Parathyroid adenoma (tissue), 2 donors: Measurements from ENCODE around the gene OR1J1.

Source experiments
- H2AFZ ChIP-seq: fragments of 300-600 bp; sonication (generic); one replicate; pipeline ENCODE4 v1.7.0; 2017; ENCODE audit warnings: antibody characterized with exemption, mild to moderate bottlenecking
- H3K27ac ChIP-seq: fragments of 300-600 bp; sonication (generic); one replicate; pipeline ENCODE4 v1.7.0; 2017
- H3K27me3 ChIP-seq: fragments of 300-600 bp; sonication (generic); one replicate; pipeline ENCODE4 v1.7.0; 2017; ENCODE audit warnings: low read length; ENCODE audit not compliant: control insufficient read depth, insufficient read depth
- H3K36me3 ChIP-seq: fragments of 300-600 bp; sonication (generic); one replicate; pipeline ENCODE4 v1.7.0; 2017; ENCODE audit warnings: low read length; ENCODE audit not compliant: control insufficient read depth, insufficient read depth
- H3K4me1 ChIP-seq: fragments of 300-600 bp; sonication (generic); one replicate; pipeline ENCODE4 v1.7.0; 2017; ENCODE audit warnings: control low read depth
- H3K4me2 ChIP-seq: fragments of 300-600 bp; sonication (generic); one replicate; pipeline ENCODE4 v1.7.0; 2017; ENCODE audit warnings: low read length
- H3K4me3 ChIP-seq: fragments of 300-600 bp; sonication (generic); one replicate; pipeline ENCODE4 v1.7.0; 2017; ENCODE audit warnings: low read depth, low read length
- H3K79me2 ChIP-seq: fragments of 300-600 bp; sonication (generic); one replicate; pipeline ENCODE4 v1.7.0; 2017; ENCODE audit warnings: control low read depth
- H3K9ac ChIP-seq: fragments of 300-600 bp; sonication (generic); one replicate; pipeline ENCODE4 v1.7.0; 2017; ENCODE audit warnings: mild to moderate bottlenecking
- H3K9me3 ChIP-seq: fragments of 300-600 bp; sonication (generic); one replicate; pipeline ENCODE4 v1.7.0; 2017; ENCODE audit warnings: low read length; ENCODE audit not compliant: control insufficient read depth
- CTCF ChIP-seq: fragments of 300-600 bp; sonication (generic); IDR thresholded peaks from one replicate; pipeline ENCODE4 v1.7.0; 2017; ENCODE audit warnings: antibody characterized with exemption, mild to moderate bottlenecking
- donor health status: primary hyperparathyroidism.

Gene OR1J1

GRCh38 chr9:122453677-122454135 lies 24.0 kb downstream of the OR1J1 start:
- H2AFZ ChIP-seq: no peak overlapping the region
- H3K36me3 ChIP-seq: no peaks in the 10 kb centered on the region
- no peaks in the 10 kb centered on the region for H3K9me3 ChIP-seq
- no peak for TF ChIP-seq CTCF
- no peaks in the 10 kb centered on the region for H3K27me3 ChIP-seq
- no peak overlapping the region for H3K4me3 ChIP-seq
- no peak overlapping the region for H3K4me2 ChIP-seq
- H3K27ac ChIP-seq: no peak overlapping the region
- no peak overlapping the region for H3K9ac ChIP-seq
- H3K4me1 ChIP-seq: no peaks in the 10 kb centered on the region
- no peaks in the 10 kb centered on the region for H3K79me2 ChIP-seq

GRCh38 chr9:122446819-122447484 lies 30.8 kb downstream of the OR1J1 start:
- H3K4me3 ChIP-seq: no peak overlapping the region
- H3K9me3 ChIP-seq: no peaks in the 10 kb centered on the region
- no peaks in the 10 kb centered on the region for H3K79me2 ChIP-seq
- no peak overlapping the region for H3K4me2 ChIP-seq
- H3K27ac ChIP-seq: no peak overlapping the region
- no peaks in the 10 kb centered on the region for H3K4me1 ChIP-seq
- H2AFZ ChIP-seq: no peak overlapping the region
- no peak for TF ChIP-seq CTCF
- no peak overlapping the region for H3K9ac ChIP-seq
- H3K27me3 ChIP-seq: no peaks in the 10 kb centered on the region
- no peaks in the 10 kb centered on the region for H3K36me3 ChIP-seq

GRCh38 chr9:122445155-122445749 lies 32.5 kb downstream of the OR1J1 start:
- Histone ChIP-seq H3K4me1 (no peaks in the 10 kb centered on the region), H3K79me2 (no peaks in the 10 kb centered on the region), H3K27me3 (no peaks in the 10 kb centered on the region), H3K4me3 (no peak overlapping the region), H2AFZ (no peak overlapping the region), H3K36me3 (no peaks in the 10 kb centered on the region), H3K4me2 (no peak overlapping the region), H3K27ac (no peak overlapping the region), H3K9ac (no peak overlapping the region), H3K9me3 (no peaks in the 10 kb centered on the region)
- no peak for TF ChIP-seq CTCF

GRCh38 chr9:122444041-122444733 lies 33.5 kb downstream of the OR1J1 start:
- no peak for TF ChIP-seq CTCF
- no peak overlapping the region for H3K27ac ChIP-seq
- no peaks in the 10 kb centered on the region for H3K4me1 ChIP-seq
- no peak overlapping the region for H3K4me2 ChIP-seq
- no peaks in the 10 kb centered on the region for H3K79me2 ChIP-seq
- no peak overlapping the region for H3K4me3 ChIP-seq
- no peaks in the 10 kb centered on the region for H3K9me3 ChIP-seq
- no peaks in the 10 kb centered on the region for H3K27me3 ChIP-seq
- no peak overlapping the region for H3K9ac ChIP-seq
- H2AFZ ChIP-seq: no peak overlapping the region
- no peaks in the 10 kb centered on the region for H3K36me3 ChIP-seq
